GM12878 (cell line): ENCODE results near the gene UROD. TPM values are rescaled to one million over a fixed set of nuclear protein-coding genes. Genes with fewer than 3 reads are reported as not detected.
A peak's percentile ranks its signal among the peaks of the same experiment; 100 is the strongest.

ENCODE experiments used
- BHLHE40 ChIP-seq, 2 experiments: fragments of 450-650 bp in 1 of 2; IDR thresholded peaks; 2 replicates each; pipeline ENCODE4 v1.6.1; 2011 to 2017; ENCODE audit warnings: low read depth in 2 of 2, borderline replicate concordance in 1 of 2, improper control_type of control experiment in 1 of 2, low read length in 1 of 2, mild to moderate bottlenecking in 1 of 2
- CBFB ChIP-seq: IDR thresholded peaks from 2 replicates; pipeline ENCODE4 v1.6.1; 2016; ENCODE audit warnings: antibody characterized with exemption, low read depth
- CREM ChIP-seq: IDR thresholded peaks from 2 replicates; pipeline ENCODE4 v1.6.1; 2014; ENCODE audit warnings: antibody characterized with exemption, low read depth
- DPF2 ChIP-seq: fragments of 450-650 bp; IDR thresholded peaks from 2 replicates; pipeline ENCODE4 v1.6.1; 2017; ENCODE audit warnings: mild to moderate bottlenecking
- GATAD2B ChIP-seq: fragments of 450-650 bp; conservative IDR thresholded peaks from 2 replicates; pipeline ENCODE4 v1.6.1; 2017; ENCODE audit warnings: low read depth, mild to moderate bottlenecking, moderate library complexity
- HCFC1 ChIP-seq: fragments of 150-350 bp; IDR thresholded peaks from 2 replicates; pipeline ENCODE4 v1.6.1; 2014; ENCODE audit warnings: low read length
- MEF2A ChIP-seq: IDR thresholded peaks from 2 replicates; pipeline ENCODE4 v1.6.1; 2011; ENCODE audit warnings: low read depth, mild to moderate bottlenecking, low read length, moderate library complexity; ENCODE audit not compliant: insufficient read depth
- NR2C2 ChIP-seq: IDR thresholded peaks from 2 replicates; pipeline ENCODE4 v1.6.1; 2011; ENCODE audit warnings: borderline replicate concordance, low read depth; ENCODE audit not compliant: control insufficient read depth, insufficient read length
- NR2F1 ChIP-seq: fragments of 450-650 bp; conservative IDR thresholded peaks from 2 replicates; pipeline ENCODE4 v1.6.1; 2017; ENCODE audit warnings: mild to moderate bottlenecking
- PAX8 ChIP-seq: fragments of 450-650 bp; IDR thresholded peaks from 2 replicates; pipeline ENCODE4 v1.6.1; 2017; ENCODE audit warnings: mild to moderate bottlenecking, moderate library complexity
- PML ChIP-seq: IDR thresholded peaks from 2 replicates; pipeline ENCODE4 v1.6.1; 2012; ENCODE audit warnings: low read length, inconsistent platforms
- POLR2A ChIP-seq: IDR thresholded peaks from 2 replicates; pipeline ENCODE4 v1.6.1; 2011; ENCODE audit warnings: low read depth, mild to moderate bottlenecking, low read length
- RAD51 ChIP-seq: fragments of 450-650 bp; IDR thresholded peaks from 2 replicates; pipeline ENCODE4 v1.6.1; 2016; ENCODE audit warnings: moderate library complexity, mild to moderate bottlenecking, inconsistent platforms
- RUNX3 ChIP-seq: IDR thresholded peaks from 2 replicates; pipeline ENCODE4 v1.6.1; 2012; ENCODE audit warnings: low read length, inconsistent platforms
- SMAD5 ChIP-seq: IDR thresholded peaks from 2 replicates; pipeline ENCODE4 v1.6.1; 2016; ENCODE audit warnings: antibody characterized with exemption, low read depth
- SP1 ChIP-seq: IDR thresholded peaks from one replicate; pipeline ENCODE4 v1.6.1; 2011; ENCODE audit warnings: low read depth, low read length
- SRF ChIP-seq, 2 experiments: IDR thresholded peaks; 2 replicates each; pipeline ENCODE4 v1.6.1; 2011; ENCODE audit warnings: low read depth in 2 of 2, low read length in 2 of 2, mild to moderate bottlenecking in 1 of 2, moderate library complexity in 1 of 2
- SUZ12 ChIP-seq: fragments of 200-600 bp; sonication (generic); IDR thresholded peaks from one replicate; pipeline ENCODE4 v1.6.1; 2018; ENCODE audit warnings: antibody characterized with exemption, mild to moderate bottlenecking; ENCODE audit not compliant: unreplicated experiment
- TBL1XR1 ChIP-seq: IDR thresholded peaks from 2 replicates; pipeline ENCODE4 v1.6.1; 2012; ENCODE audit warnings: low read depth, low read length, improper control_type of control experiment
- TCF12 ChIP-seq: IDR thresholded peaks from 2 replicates; pipeline ENCODE4 v1.6.1; 2011; ENCODE audit warnings: low read depth, mild to moderate bottlenecking, low read length
- TCF3 ChIP-seq: IDR thresholded peaks from 2 replicates; pipeline ENCODE4 v1.6.1; 2012; ENCODE audit warnings: low read depth, mild to moderate bottlenecking, low read length, borderline replicate concordance; ENCODE audit not compliant: insufficient read depth
- ZNF207 ChIP-seq: fragments of 450-650 bp; IDR thresholded peaks from 2 replicates; pipeline ENCODE4 v1.6.1; 2014; ENCODE audit warnings: antibody characterized with exemption, mild to moderate bottlenecking, borderline replicate concordance
- polyA plus RNA-seq, 11 experiments: library from polyadenylated mRNA; depleted of rRNA in 4 of 11; unstranded in 6 of 11; stranded (reverse) in 5 of 11; fragments of >200 nt; fragmentation: Nextera tagmentation in 4 of 11; fragmentation: Illumina TruSeq in 1 of 11; extraction: Ambion mirVana in 4 of 11; extraction: Trizol in 1 of 11; gene quantifications; 1 replicate in 1 of 11; 2 replicates in 10 of 11; pipeline versions ENCODE4 v1.2.1 to v1.2.3, GENCODE V29; 2011 to 2016; ENCODE audit warnings: inconsistent platforms in 2 of 11, missing spikeins in 2 of 11, low read depth in 1 of 11
- total RNA-seq, 4 experiments: library from RNA; depleted of rRNA in 3 of 4; stranded (reverse); fragments of >200 nt in 3 of 4; fragmentation: Illumina TruSeq in 1 of 4; extraction: Trizol in 1 of 4; gene quantifications; 2 replicates each; pipeline versions ENCODE4 v1.2.1 to v1.2.3, GENCODE V29; 2013 to 2021
- TF ChIP-seq, protein P1 (sequence below): IDR thresholded peaks from 2 replicates; pipeline ENCODE4 v1.6.1; 2012; ENCODE audit warnings: mild to moderate bottlenecking, low read depth, low read length
- TF ChIP-seq, protein P2 (sequence below): fragments of 450-650 bp; IDR thresholded peaks from 2 replicates; pipeline ENCODE4 v1.6.1; 2016; ENCODE audit warnings: mild to moderate bottlenecking, moderate library complexity, borderline replicate concordance

UROD gene
- total and polyA plus RNA-seq, 10 of the 15 experiments (the other 5 are each of a cell fraction or from before 2014, with no cell fraction given), result 65.8 to 330 (median 102) TPM

DNA sequence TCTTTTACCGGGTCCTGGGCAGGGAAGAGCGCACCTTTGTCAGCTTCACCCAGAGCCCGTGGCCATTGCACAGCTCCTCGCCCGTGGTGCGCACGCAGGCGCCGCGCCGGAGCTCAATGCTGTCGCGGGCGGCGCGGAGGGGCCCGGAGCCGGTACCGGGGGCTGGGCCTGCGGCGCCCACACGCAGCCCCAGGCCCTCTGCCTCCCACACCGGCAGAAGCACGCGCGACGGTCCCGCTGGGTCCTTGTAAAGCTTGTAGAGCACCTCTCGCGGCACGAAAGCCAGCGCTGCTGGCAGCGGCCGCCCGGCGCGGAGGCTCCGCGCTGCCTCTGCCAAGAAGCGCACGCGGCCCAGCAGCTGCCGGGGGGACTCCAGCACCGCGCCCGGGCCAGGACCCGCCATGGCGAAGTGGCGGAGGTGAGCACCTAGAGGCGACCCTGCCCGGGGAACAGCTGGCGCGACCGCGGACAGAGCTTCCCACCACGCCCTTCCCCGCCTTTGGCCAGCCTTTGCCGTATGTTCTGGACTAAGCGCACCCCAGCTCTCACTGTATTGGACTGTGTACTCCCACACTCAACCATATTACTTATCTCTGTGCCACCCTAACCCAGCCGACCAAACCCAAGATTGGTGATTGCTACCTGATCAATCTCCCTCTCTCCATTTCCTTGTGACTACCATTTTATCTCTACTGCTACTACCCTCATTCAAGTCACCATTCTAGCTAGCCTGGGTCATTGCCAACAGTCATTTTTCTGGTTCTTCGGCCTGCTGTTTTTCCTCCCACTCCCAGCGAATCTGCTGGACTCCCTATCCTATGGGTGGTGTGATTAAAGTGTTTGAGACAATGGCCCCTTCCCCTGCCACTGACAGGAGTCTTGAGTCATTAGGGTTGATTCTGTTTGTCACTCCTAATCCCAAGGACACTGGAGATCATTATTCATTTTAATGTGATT is 921 bp upstream of the UROD start, which contains the start of gene HECTD3 (continued):
- peak; percentile 69 for TF ChIP-seq NR2F1
- 0 out of 2 replicates have a peak, but pooled peaks have one; percentile 36 for TF ChIP-seq HCFC1
- TF ChIP-seq POLR2A, result peak; percentile 86
- TF ChIP-seq CREM, result peak; percentile 38; the same call in 1 of the 2 replicates
- peak; percentile 71 for TF ChIP-seq SP1
- TF ChIP-seq SRF (IDR thresholded peaks at IDR 0.05; ENCODE audit: low read depth in 2 of 2, low read length in 2 of 2), result peak in 1 of 2 experiments; percentile 78; a peak in 1 of 4 replicates
- TF ChIP-seq MEF2A, result no peak
- no peak for TF ChIP-seq ZNF207
- TF ChIP-seq TBL1XR1, result peak; percentile 10; the same call in 1 of the 2 replicates
- TF ChIP-seq CBFB, result 0 out of 2 replicates have a peak, but pooled peaks have one; percentile 42
- peak; percentile 78 for TF ChIP-seq RUNX3
- TF ChIP-seq, protein P1, sequence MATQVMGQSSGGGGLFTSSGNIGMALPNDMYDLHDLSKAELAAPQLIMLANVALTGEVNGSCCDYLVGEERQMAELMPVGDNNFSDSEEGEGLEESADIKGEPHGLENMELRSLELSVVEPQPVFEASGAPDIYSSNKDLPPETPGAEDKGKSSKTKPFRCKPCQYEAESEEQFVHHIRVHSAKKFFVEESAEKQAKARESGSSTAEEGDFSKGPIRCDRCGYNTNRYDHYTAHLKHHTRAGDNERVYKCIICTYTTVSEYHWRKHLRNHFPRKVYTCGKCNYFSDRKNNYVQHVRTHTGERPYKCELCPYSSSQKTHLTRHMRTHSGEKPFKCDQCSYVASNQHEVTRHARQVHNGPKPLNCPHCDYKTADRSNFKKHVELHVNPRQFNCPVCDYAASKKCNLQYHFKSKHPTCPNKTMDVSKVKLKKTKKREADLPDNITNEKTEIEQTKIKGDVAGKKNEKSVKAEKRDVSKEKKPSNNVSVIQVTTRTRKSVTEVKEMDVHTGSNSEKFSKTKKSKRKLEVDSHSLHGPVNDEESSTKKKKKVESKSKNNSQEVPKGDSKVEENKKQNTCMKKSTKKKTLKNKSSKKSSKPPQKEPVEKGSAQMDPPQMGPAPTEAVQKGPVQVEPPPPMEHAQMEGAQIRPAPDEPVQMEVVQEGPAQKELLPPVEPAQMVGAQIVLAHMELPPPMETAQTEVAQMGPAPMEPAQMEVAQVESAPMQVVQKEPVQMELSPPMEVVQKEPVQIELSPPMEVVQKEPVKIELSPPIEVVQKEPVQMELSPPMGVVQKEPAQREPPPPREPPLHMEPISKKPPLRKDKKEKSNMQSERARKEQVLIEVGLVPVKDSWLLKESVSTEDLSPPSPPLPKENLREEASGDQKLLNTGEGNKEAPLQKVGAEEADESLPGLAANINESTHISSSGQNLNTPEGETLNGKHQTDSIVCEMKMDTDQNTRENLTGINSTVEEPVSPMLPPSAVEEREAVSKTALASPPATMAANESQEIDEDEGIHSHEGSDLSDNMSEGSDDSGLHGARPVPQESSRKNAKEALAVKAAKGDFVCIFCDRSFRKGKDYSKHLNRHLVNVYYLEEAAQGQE, result 0 out of 2 replicates have a peak, but pooled peaks have one; percentile 24
- TF ChIP-seq, protein P2, sequence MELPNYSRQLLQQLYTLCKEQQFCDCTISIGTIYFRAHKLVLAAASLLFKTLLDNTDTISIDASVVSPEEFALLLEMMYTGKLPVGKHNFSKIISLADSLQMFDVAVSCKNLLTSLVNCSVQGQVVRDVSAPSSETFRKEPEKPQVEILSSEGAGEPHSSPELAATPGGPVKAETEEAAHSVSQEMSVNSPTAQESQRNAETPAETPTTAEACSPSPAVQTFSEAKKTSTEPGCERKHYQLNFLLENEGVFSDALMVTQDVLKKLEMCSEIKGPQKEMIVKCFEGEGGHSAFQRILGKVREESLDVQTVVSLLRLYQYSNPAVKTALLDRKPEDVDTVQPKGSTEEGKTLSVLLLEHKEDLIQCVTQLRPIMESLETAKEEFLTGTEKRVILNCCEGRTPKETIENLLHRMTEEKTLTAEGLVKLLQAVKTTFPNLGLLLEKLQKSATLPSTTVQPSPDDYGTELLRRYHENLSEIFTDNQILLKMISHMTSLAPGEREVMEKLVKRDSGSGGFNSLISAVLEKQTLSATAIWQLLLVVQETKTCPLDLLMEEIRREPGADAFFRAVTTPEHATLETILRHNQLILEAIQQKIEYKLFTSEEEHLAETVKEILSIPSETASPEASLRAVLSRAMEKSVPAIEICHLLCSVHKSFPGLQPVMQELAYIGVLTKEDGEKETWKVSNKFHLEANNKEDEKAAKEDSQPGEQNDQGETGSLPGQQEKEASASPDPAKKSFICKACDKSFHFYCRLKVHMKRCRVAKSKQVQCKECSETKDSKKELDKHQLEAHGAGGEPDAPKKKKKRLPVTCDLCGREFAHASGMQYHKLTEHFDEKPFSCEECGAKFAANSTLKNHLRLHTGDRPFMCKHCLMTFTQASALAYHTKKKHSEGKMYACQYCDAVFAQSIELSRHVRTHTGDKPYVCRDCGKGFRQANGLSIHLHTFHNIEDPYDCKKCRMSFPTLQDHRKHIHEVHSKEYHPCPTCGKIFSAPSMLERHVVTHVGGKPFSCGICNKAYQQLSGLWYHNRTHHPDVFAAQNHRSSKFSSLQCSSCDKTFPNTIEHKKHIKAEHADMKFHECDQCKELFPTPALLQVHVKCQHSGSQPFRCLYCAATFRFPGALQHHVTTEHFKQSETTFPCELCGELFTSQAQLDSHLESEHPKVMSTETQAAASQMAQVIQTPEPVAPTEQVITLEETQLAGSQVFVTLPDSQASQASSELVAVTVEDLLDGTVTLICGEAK, result peak; percentile 52; the same call in 1 of the 2 replicates
- TF ChIP-seq GATAD2B, result peak; percentile 65
- peak; percentile 84 for TF ChIP-seq TCF12
- no peak for TF ChIP-seq SUZ12
- TF ChIP-seq NR2C2, result no peak
- peak in 1 of 2 experiments; percentile 55; a peak in 1 of 4 replicates for TF ChIP-seq BHLHE40 (IDR thresholded peaks at IDR 0.05; ENCODE audit: borderline replicate concordance in 1 of 2, low read depth in 2 of 2, low read length in 1 of 2)
- TF ChIP-seq RAD51, result no peak
- TF ChIP-seq TCF3, result peak; percentile 93
- no peak for TF ChIP-seq PAX8
- no peak for TF ChIP-seq SMAD5
- TF ChIP-seq DPF2, result peak; percentile 45; the same call in 1 of the 2 replicates
- TF ChIP-seq PML, result no peak
